ENCODE results near the gene ADGRG6.

GRCh38 chr6:142331601-142332000 is 29.8 kb downstream of the ADGRG6 start:
- TF ChIP-seq CTCF (IDR thresholded peaks at IDR 0.05) (no peak), CHD2 (IDR thresholded peaks at IDR 0.05; ENCODE audit: low read length, partially characterized antibody) (no peak), EP300 (IDR thresholded peaks at IDR 0.05; ENCODE audit: borderline replicate concordance in 1 of 2, low read depth in 1 of 2, low read length in 1 of 2) (no peak), ELF1 (IDR thresholded peaks at IDR 0.05) (no peak), TEAD4 (IDR thresholded peaks at IDR 0.05; ENCODE audit: borderline replicate concordance, insufficient read depth) (no peak), RXRA (IDR thresholded peaks at IDR 0.05; ENCODE audit: borderline replicate concordance, low read depth) (no peak)
- TF ChIP-seq, protein P1, sequence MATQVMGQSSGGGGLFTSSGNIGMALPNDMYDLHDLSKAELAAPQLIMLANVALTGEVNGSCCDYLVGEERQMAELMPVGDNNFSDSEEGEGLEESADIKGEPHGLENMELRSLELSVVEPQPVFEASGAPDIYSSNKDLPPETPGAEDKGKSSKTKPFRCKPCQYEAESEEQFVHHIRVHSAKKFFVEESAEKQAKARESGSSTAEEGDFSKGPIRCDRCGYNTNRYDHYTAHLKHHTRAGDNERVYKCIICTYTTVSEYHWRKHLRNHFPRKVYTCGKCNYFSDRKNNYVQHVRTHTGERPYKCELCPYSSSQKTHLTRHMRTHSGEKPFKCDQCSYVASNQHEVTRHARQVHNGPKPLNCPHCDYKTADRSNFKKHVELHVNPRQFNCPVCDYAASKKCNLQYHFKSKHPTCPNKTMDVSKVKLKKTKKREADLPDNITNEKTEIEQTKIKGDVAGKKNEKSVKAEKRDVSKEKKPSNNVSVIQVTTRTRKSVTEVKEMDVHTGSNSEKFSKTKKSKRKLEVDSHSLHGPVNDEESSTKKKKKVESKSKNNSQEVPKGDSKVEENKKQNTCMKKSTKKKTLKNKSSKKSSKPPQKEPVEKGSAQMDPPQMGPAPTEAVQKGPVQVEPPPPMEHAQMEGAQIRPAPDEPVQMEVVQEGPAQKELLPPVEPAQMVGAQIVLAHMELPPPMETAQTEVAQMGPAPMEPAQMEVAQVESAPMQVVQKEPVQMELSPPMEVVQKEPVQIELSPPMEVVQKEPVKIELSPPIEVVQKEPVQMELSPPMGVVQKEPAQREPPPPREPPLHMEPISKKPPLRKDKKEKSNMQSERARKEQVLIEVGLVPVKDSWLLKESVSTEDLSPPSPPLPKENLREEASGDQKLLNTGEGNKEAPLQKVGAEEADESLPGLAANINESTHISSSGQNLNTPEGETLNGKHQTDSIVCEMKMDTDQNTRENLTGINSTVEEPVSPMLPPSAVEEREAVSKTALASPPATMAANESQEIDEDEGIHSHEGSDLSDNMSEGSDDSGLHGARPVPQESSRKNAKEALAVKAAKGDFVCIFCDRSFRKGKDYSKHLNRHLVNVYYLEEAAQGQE (IDR thresholded peaks at IDR 0.05; ENCODE audit: low read depth, low read length): no peak
- TF ChIP-seq, protein P2, sequence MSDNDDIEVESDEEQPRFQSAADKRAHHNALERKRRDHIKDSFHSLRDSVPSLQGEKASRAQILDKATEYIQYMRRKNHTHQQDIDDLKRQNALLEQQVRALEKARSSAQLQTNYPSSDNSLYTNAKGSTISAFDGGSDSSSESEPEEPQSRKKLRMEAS (IDR thresholded peaks at IDR 0.05; ENCODE audit: low read depth): no peak
- TF ChIP-seq, protein P3, sequence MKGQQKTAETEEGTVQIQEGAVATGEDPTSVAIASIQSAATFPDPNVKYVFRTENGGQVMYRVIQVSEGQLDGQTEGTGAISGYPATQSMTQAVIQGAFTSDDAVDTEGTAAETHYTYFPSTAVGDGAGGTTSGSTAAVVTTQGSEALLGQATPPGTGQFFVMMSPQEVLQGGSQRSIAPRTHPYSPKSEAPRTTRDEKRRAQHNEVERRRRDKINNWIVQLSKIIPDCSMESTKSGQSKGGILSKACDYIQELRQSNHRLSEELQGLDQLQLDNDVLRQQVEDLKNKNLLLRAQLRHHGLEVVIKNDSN (IDR thresholded peaks at IDR 0.05; ENCODE audit: borderline replicate concordance, low read depth): no peak
